ENCODE results near the gene AGAP2.

Gene AGAP2

GRCh38 chr12:57765003-57765697 lies 26.6 kb upstream of the AGAP2 start:
- Histone ChIP-seq H3K4me2 (ENCODE audit: low read depth, low read length, poor library complexity, severe bottlenecking) (no peak overlapping the region), H3K9me2 (replicated peaks; ENCODE audit: low read depth, low read length) (no peaks in the 10 kb centered on the region), H3K36me3 (ENCODE audit: insufficient read depth, low read length) (no peaks in the 10 kb centered on the region), H3K79me2 (ENCODE audit: insufficient read depth, low read length) (no peaks in the 10 kb centered on the region), H4K20me1 (ENCODE audit: insufficient read depth, low read length, poor library complexity, severe bottlenecking) (peaks cover 7% of the 10 kb centered on the region), H3K27me3 (ENCODE audit: insufficient read depth, low read length, poor library complexity, severe bottlenecking) (no peaks in the 10 kb centered on the region), H3K9ac (ENCODE audit: low read depth, low read length, poor library complexity, severe bottlenecking) (no peak overlapping the region), H3K9me3 (ENCODE audit: insufficient read depth, low read depth, low read length) (no peaks in the 10 kb centered on the region), H3F3A (ENCODE audit: low read depth) (no peaks in the 10 kb centered on the region), H2AFZ (ENCODE audit: low read length) (no peak overlapping the region), H3K4me1 (ENCODE audit: insufficient read depth, low read length, poor library complexity, severe bottlenecking) (no peaks in the 10 kb centered on the region), H3K4me3 (ENCODE audit: low read length, poor library complexity, severe bottlenecking) (no peak overlapping the region)
- TF ChIP-seq, protein P1, sequence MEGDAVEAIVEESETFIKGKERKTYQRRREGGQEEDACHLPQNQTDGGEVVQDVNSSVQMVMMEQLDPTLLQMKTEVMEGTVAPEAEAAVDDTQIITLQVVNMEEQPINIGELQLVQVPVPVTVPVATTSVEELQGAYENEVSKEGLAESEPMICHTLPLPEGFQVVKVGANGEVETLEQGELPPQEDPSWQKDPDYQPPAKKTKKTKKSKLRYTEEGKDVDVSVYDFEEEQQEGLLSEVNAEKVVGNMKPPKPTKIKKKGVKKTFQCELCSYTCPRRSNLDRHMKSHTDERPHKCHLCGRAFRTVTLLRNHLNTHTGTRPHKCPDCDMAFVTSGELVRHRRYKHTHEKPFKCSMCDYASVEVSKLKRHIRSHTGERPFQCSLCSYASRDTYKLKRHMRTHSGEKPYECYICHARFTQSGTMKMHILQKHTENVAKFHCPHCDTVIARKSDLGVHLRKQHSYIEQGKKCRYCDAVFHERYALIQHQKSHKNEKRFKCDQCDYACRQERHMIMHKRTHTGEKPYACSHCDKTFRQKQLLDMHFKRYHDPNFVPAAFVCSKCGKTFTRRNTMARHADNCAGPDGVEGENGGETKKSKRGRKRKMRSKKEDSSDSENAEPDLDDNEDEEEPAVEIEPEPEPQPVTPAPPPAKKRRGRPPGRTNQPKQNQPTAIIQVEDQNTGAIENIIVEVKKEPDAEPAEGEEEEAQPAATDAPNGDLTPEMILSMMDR (conservative IDR thresholded peaks at IDR 0.05; ENCODE audit: low read length), result no peak
- TF ChIP-seq EZH2phosphoT487 (IDR thresholded peaks at IDR 0.05; ENCODE audit: borderline replicate concordance), result no peak

DNA sequence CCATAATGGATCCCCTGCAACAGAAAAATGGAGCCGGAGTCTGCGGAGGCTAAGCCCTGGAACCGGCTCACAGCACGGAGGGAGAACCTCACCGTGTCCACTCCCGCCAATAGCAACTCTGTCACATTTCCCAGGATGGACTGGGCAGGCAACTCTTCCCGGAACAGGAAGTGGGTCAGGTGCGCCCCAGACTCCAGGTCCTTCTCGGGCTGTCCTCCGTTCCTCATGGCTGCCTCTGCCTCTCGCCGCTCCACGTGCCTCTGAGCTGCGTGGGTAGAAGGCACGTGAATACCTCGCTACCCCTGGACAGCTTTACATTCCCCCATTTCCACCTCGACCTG lies 26.1 kb upstream of the AGAP2 start:
- H3K9me2 ChIP-seq (replicated peaks; ENCODE audit: low read depth, low read length), result no peaks in the 10 kb centered on the region
- H3K4me1 ChIP-seq (ENCODE audit: insufficient read depth, low read length, poor library complexity, severe bottlenecking), result no peaks in the 10 kb centered on the region
- no peaks in the 10 kb centered on the region for H3F3A ChIP-seq (ENCODE audit: low read depth)
- no peak overlapping the region for H3K4me3 ChIP-seq (ENCODE audit: low read length, poor library complexity, severe bottlenecking)
- no peaks in the 10 kb centered on the region for H3K27me3 ChIP-seq (ENCODE audit: insufficient read depth, low read length, poor library complexity, severe bottlenecking)
- H3K9me3 ChIP-seq (ENCODE audit: insufficient read depth, low read depth, low read length), result no peaks in the 10 kb centered on the region
- H2AFZ ChIP-seq (ENCODE audit: low read length), result no peak overlapping the region
- H3K79me2 ChIP-seq (ENCODE audit: insufficient read depth, low read length), result no peaks in the 10 kb centered on the region
- peaks cover 7% of the 10 kb centered on the region for H4K20me1 ChIP-seq (ENCODE audit: insufficient read depth, low read length, poor library complexity, severe bottlenecking)
- TF ChIP-seq, protein P1 (conservative IDR thresholded peaks at IDR 0.05; ENCODE audit: low read length), result no peak
- TF ChIP-seq EZH2phosphoT487 (IDR thresholded peaks at IDR 0.05; ENCODE audit: borderline replicate concordance), result no peak
- H3K4me2 ChIP-seq (ENCODE audit: low read depth, low read length, poor library complexity, severe bottlenecking), result no peak overlapping the region
- no peaks in the 10 kb centered on the region for H3K36me3 ChIP-seq (ENCODE audit: insufficient read depth, low read length)
- no peak overlapping the region for H3K9ac ChIP-seq (ENCODE audit: low read depth, low read length, poor library complexity, severe bottlenecking)

GRCh38 chr12:57763881-57764661 lies 25.5 kb upstream of the AGAP2 start:
- no peak overlapping the region for H3K9ac ChIP-seq (ENCODE audit: low read depth, low read length, poor library complexity, severe bottlenecking)

More at GRCh38 chr12:57763881-57764661, 25.5 kb upstream of the AGAP2 start:
- Histone ChIP-seq H3K9me2 (replicated peaks; ENCODE audit: low read depth, low read length) (no peaks in the 10 kb centered on the region), H3F3A (ENCODE audit: low read depth) (no peaks in the 10 kb centered on the region), H4K20me1 (ENCODE audit: insufficient read depth, low read length, poor library complexity, severe bottlenecking) (peaks cover 7% of the 10 kb centered on the region), H2AFZ (ENCODE audit: low read length) (no peak overlapping the region), H3K36me3 (ENCODE audit: insufficient read depth, low read length) (no peaks in the 10 kb centered on the region), H3K4me1 (ENCODE audit: insufficient read depth, low read length, poor library complexity, severe bottlenecking) (no peaks in the 10 kb centered on the region), H3K9me3 (ENCODE audit: insufficient read depth, low read depth, low read length) (no peaks in the 10 kb centered on the region), H3K27me3 (ENCODE audit: insufficient read depth, low read length, poor library complexity, severe bottlenecking) (no peaks in the 10 kb centered on the region), H3K4me2 (ENCODE audit: low read depth, low read length, poor library complexity, severe bottlenecking) (no peak overlapping the region), H3K79me2 (ENCODE audit: insufficient read depth, low read length) (no peaks in the 10 kb centered on the region), H3K4me3 (ENCODE audit: low read length, poor library complexity, severe bottlenecking) (no peak overlapping the region)
- TF ChIP-seq, protein P1 (conservative IDR thresholded peaks at IDR 0.05; ENCODE audit: low read length), result no peak
- TF ChIP-seq EZH2phosphoT487 (IDR thresholded peaks at IDR 0.05; ENCODE audit: borderline replicate concordance), result no peak

Measured in Loucy (cell line).